DND-41 (cell line): ENCODE measurements around the gene SLC6A17.

ENCODE experiments used
- EZH2 ChIP-seq: IDR thresholded peaks from 3 replicates; pipeline ENCODE4 v1.6.1; 2012; ENCODE audit warnings: borderline replicate concordance, low read depth, mild to moderate bottlenecking, moderate library complexity, low read length, inconsistent platforms; ENCODE audit not compliant: severe bottlenecking
- TF ChIP-seq, protein P1 (sequence below): IDR thresholded peaks from 2 replicates; pipeline ENCODE4 v1.5.1; 2012; ENCODE audit warnings: borderline replicate concordance, low read length, moderate library complexity, mild to moderate bottlenecking; ENCODE audit not compliant: poor library complexity, severe bottlenecking; ENCODE audit errors: extremely low read depth

DNA sequence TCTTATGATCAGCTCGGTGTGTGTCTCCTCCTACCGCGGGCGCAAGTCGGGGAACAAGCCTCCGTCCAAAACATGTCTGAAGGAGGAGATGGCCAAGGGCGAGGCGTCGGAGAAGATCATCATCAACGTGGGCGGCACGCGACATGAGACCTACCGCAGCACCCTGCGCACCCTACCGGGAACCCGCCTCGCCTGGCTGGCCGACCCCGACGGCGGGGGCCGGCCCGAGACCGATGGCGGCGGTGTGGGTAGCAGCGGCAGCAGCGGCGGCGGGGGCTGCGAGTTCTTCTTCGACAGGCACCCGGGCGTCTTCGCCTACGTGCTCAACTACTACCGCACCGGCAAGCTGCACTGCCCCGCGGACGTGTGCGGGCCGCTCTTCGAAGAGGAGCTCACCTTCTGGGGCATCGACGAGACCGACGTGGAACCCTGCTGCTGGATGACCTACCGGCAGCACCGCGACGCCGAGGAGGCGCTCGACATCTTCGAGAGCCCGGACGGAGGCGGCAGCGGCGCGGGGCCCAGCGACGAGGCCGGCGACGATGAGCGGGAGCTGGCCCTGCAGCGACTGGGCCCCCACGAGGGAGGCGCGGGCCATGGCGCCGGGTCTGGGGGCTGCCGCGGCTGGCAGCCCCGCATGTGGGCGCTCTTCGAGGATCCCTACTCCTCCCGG lies 61.3 kb downstream of the SLC6A17 start:
- TF ChIP-seq, protein P1, sequence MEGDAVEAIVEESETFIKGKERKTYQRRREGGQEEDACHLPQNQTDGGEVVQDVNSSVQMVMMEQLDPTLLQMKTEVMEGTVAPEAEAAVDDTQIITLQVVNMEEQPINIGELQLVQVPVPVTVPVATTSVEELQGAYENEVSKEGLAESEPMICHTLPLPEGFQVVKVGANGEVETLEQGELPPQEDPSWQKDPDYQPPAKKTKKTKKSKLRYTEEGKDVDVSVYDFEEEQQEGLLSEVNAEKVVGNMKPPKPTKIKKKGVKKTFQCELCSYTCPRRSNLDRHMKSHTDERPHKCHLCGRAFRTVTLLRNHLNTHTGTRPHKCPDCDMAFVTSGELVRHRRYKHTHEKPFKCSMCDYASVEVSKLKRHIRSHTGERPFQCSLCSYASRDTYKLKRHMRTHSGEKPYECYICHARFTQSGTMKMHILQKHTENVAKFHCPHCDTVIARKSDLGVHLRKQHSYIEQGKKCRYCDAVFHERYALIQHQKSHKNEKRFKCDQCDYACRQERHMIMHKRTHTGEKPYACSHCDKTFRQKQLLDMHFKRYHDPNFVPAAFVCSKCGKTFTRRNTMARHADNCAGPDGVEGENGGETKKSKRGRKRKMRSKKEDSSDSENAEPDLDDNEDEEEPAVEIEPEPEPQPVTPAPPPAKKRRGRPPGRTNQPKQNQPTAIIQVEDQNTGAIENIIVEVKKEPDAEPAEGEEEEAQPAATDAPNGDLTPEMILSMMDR: no peak
- no peak for TF ChIP-seq EZH2
